HEK293 (cell line): Measurements from ENCODE around the gene SRSF5.
A peak's percentile ranks its signal among the peaks of the same experiment; 100 is the strongest.

Source experiments
- HIC1 ChIP-seq: fragments of 450-650 bp; formaldehyde crosslinking; IDR thresholded peaks from 2 replicates; pipeline ENCODE4 v1.5.1; 2016; ENCODE audit warnings: missing biosample characterization, missing genetic modification characterization
- OVOL3 ChIP-seq: fragments of 450-650 bp; formaldehyde crosslinking; IDR thresholded peaks from 2 replicates; pipeline ENCODE4 v1.5.1; 2016; ENCODE audit warnings: missing biosample characterization, missing genetic modification characterization
- PRDM2 ChIP-seq: fragments of 450-650 bp; formaldehyde crosslinking; IDR thresholded peaks from 2 replicates; pipeline ENCODE4 v1.5.1; 2016; ENCODE audit warnings: missing biosample characterization, missing genetic modification characterization, borderline replicate concordance
- SCRT1 ChIP-seq: fragments of 450-650 bp; formaldehyde crosslinking; IDR thresholded peaks from 2 replicates; pipeline ENCODE4 v1.5.1; 2016; ENCODE audit warnings: missing biosample characterization, missing genetic modification characterization, borderline replicate concordance
- SP2 ChIP-seq: fragments of 450-650 bp; formaldehyde crosslinking; IDR thresholded peaks from 2 replicates; pipeline ENCODE4 v1.5.1; 2016; ENCODE audit warnings: missing biosample characterization, missing genetic modification characterization
- TCF7L2 ChIP-seq: IDR thresholded peaks from 2 replicates; pipeline ENCODE4 v1.6.1; 2011; ENCODE audit warnings: low read depth, mild to moderate bottlenecking, inconsistent platforms, low read length, moderate library complexity, borderline replicate concordance
- YY1 ChIP-seq: fragments of 450-650 bp; formaldehyde crosslinking; IDR thresholded peaks from 2 replicates; pipeline ENCODE4 v1.5.1; 2018; ENCODE audit warnings: missing biosample characterization, missing genetic modification characterization
- ZBTB17 ChIP-seq: fragments of 450-650 bp; formaldehyde crosslinking; IDR thresholded peaks from 2 replicates; pipeline ENCODE4 v1.5.1; 2016; ENCODE audit warnings: missing biosample characterization, missing genetic modification characterization
- ZBTB8A ChIP-seq: fragments of 450-650 bp; formaldehyde crosslinking; IDR thresholded peaks from 2 replicates; pipeline ENCODE4 v1.5.1; 2016; ENCODE audit warnings: missing biosample characterization, missing genetic modification characterization
- ZFP41 ChIP-seq: fragments of 450-650 bp; formaldehyde crosslinking; IDR thresholded peaks from 2 replicates; pipeline ENCODE4 v1.5.1; 2016; ENCODE audit warnings: missing biosample characterization, missing genetic modification characterization, borderline replicate concordance
- ZNF37A ChIP-seq: fragments of 450-650 bp; IDR thresholded peaks from 2 replicates; pipeline ENCODE4 v1.5.1; 2018; ENCODE audit warnings: missing biosample characterization, missing genetic modification characterization
- ZNF426 ChIP-seq: fragments of 450-650 bp; formaldehyde crosslinking; IDR thresholded peaks from 2 replicates; pipeline ENCODE4 v1.5.1; 2017; ENCODE audit warnings: missing biosample characterization, missing genetic modification characterization, mild to moderate bottlenecking, inconsistent platforms, moderate library complexity
- ZNF473 ChIP-seq: fragments of 450-650 bp; formaldehyde crosslinking; IDR thresholded peaks from 2 replicates; pipeline ENCODE4 v1.5.1; 2017; ENCODE audit warnings: missing biosample characterization, missing genetic modification characterization
- ZNF521 ChIP-seq: fragments of 450-650 bp; formaldehyde crosslinking; IDR thresholded peaks from 2 replicates; pipeline ENCODE4 v1.5.1; 2017; ENCODE audit warnings: missing biosample characterization, mild to moderate bottlenecking, missing genetic modification characterization
- ZNF555 ChIP-seq: fragments of 450-650 bp; formaldehyde crosslinking; conservative IDR thresholded peaks from 2 replicates; pipeline ENCODE4 v1.5.1; 2017; ENCODE audit warnings: missing biosample characterization, mild to moderate bottlenecking, missing genetic modification characterization, inconsistent platforms
- ZNF610 ChIP-seq: fragments of 450-650 bp; formaldehyde crosslinking; IDR thresholded peaks from 2 replicates; pipeline ENCODE4 v1.5.1; 2016; ENCODE audit warnings: missing biosample characterization, missing genetic modification characterization, borderline replicate concordance
- ZNF624 ChIP-seq: fragments of 450-650 bp; formaldehyde crosslinking; IDR thresholded peaks from 2 replicates; pipeline ENCODE4 v1.5.1; 2017; ENCODE audit warnings: missing biosample characterization, missing genetic modification characterization
- ZSCAN5A ChIP-seq: fragments of 450-650 bp; formaldehyde crosslinking; IDR thresholded peaks from 2 replicates; pipeline ENCODE4 v1.5.1; 2016; ENCODE audit warnings: missing biosample characterization, missing genetic modification characterization
- ZXDB ChIP-seq: fragments of 450-650 bp; formaldehyde crosslinking; IDR thresholded peaks from 2 replicates; pipeline ENCODE4 v1.5.1; 2016; ENCODE audit warnings: missing biosample characterization, missing genetic modification characterization
- TF ChIP-seq, protein P1 (sequence below): fragments of 450-650 bp; formaldehyde crosslinking; IDR thresholded peaks from 2 replicates; pipeline ENCODE4 v1.5.1; 2016; ENCODE audit warnings: missing biosample characterization, missing genetic modification characterization
- TF ChIP-seq, protein P2 (sequence below): fragments of 450-650 bp; formaldehyde crosslinking; IDR thresholded peaks from 2 replicates; pipeline ENCODE4 v1.5.1; 2016; ENCODE audit warnings: missing biosample characterization, missing genetic modification characterization
- TF ChIP-seq, protein P3 (sequence below): fragments of 450-650 bp; formaldehyde crosslinking; IDR thresholded peaks from 2 replicates; pipeline ENCODE4 v1.5.1; 2016; ENCODE audit warnings: missing biosample characterization, missing genetic modification characterization

SRSF5 gene

DNA sequence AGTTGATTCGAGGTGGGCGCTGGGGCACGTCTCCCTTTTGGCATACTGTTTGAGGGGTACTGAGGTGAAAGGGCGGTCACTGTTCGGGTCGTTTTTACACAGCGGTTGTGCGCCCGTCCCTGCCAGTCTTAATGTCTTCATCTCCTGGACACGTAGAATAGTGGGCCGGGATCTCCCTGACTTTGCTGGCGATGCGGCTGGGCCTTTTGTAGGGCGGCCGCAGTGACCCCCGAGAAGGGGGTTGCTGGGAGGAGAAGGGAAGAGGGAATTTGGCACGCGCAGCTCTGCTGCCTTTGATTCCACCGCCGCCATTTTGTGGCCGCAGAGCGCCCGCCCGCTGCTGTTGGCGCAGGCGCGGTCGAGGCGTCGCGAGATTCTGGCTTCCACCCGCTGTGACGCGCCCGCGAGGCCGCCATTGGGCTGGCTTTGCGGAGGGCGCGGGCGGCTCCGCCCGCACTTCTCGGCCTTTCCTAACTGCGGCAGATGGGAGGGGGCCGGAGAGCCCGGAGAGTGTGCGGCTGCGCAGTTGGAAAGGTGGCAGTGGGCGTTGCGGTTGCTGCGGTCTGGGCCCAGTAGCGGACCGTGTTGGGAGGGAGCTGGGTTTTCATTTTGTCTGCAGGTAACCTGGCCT is 542 bp downstream of the SRSF5 start (continued):
- no peak for TF ChIP-seq ZNF426 (tag by site-specific recombination)
- TF ChIP-seq TCF7L2 = peak; percentile 28; the same call in 1 of the 2 replicates
- no peak for TF ChIP-seq ZNF521
- TF ChIP-seq ZXDB (tag by site-specific recombination) = no peak
- 0 out of 2 replicates have a peak, but pooled peaks have one; percentile 18 for TF ChIP-seq ZSCAN5A (tag by site-specific recombination)
- no peak for TF ChIP-seq PRDM2
- 0 out of 2 replicates have a peak, but pooled peaks have one; percentile 31 for TF ChIP-seq HIC1
- TF ChIP-seq ZNF610 (tag by site-specific recombination) = no peak
- TF ChIP-seq ZBTB17 (tag by site-specific recombination) = 0 out of 2 replicates have a peak, but pooled peaks have one; percentile 4
- TF ChIP-seq ZNF37A = no peak
- no peak for TF ChIP-seq ZFP41
- no peak for TF ChIP-seq SCRT1
- TF ChIP-seq ZNF555 (tag by site-specific recombination) = no peak
- peak; percentile 80 for TF ChIP-seq YY1 (tag by site-specific recombination)
- 0 out of 2 replicates have a peak, but pooled peaks have one; percentile 7 for TF ChIP-seq OVOL3 (tag by site-specific recombination)
- TF ChIP-seq, protein P1, sequence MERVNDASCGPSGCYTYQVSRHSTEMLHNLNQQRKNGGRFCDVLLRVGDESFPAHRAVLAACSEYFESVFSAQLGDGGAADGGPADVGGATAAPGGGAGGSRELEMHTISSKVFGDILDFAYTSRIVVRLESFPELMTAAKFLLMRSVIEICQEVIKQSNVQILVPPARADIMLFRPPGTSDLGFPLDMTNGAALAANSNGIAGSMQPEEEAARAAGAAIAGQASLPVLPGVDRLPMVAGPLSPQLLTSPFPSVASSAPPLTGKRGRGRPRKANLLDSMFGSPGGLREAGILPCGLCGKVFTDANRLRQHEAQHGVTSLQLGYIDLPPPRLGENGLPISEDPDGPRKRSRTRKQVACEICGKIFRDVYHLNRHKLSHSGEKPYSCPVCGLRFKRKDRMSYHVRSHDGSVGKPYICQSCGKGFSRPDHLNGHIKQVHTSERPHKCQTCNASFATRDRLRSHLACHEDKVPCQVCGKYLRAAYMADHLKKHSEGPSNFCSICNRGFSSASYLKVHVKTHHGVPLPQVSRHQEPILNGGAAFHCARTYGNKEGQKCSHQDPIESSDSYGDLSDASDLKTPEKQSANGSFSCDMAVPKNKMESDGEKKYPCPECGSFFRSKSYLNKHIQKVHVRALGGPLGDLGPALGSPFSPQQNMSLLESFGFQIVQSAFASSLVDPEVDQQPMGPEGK (tag by site-specific recombination) = no peak; the same call in 1 of the 2 replicates
- TF ChIP-seq, protein P2, sequence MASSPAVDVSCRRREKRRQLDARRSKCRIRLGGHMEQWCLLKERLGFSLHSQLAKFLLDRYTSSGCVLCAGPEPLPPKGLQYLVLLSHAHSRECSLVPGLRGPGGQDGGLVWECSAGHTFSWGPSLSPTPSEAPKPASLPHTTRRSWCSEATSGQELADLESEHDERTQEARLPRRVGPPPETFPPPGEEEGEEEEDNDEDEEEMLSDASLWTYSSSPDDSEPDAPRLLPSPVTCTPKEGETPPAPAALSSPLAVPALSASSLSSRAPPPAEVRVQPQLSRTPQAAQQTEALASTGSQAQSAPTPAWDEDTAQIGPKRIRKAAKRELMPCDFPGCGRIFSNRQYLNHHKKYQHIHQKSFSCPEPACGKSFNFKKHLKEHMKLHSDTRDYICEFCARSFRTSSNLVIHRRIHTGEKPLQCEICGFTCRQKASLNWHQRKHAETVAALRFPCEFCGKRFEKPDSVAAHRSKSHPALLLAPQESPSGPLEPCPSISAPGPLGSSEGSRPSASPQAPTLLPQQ (tag by site-specific recombination) = no peak
- peak; percentile 87 for TF ChIP-seq SP2 (tag by site-specific recombination)
- no peak for TF ChIP-seq ZNF624 (tag by site-specific recombination)
- peak; percentile 97 for TF ChIP-seq ZBTB8A (tag by site-specific recombination)
- TF ChIP-seq, protein P3, sequence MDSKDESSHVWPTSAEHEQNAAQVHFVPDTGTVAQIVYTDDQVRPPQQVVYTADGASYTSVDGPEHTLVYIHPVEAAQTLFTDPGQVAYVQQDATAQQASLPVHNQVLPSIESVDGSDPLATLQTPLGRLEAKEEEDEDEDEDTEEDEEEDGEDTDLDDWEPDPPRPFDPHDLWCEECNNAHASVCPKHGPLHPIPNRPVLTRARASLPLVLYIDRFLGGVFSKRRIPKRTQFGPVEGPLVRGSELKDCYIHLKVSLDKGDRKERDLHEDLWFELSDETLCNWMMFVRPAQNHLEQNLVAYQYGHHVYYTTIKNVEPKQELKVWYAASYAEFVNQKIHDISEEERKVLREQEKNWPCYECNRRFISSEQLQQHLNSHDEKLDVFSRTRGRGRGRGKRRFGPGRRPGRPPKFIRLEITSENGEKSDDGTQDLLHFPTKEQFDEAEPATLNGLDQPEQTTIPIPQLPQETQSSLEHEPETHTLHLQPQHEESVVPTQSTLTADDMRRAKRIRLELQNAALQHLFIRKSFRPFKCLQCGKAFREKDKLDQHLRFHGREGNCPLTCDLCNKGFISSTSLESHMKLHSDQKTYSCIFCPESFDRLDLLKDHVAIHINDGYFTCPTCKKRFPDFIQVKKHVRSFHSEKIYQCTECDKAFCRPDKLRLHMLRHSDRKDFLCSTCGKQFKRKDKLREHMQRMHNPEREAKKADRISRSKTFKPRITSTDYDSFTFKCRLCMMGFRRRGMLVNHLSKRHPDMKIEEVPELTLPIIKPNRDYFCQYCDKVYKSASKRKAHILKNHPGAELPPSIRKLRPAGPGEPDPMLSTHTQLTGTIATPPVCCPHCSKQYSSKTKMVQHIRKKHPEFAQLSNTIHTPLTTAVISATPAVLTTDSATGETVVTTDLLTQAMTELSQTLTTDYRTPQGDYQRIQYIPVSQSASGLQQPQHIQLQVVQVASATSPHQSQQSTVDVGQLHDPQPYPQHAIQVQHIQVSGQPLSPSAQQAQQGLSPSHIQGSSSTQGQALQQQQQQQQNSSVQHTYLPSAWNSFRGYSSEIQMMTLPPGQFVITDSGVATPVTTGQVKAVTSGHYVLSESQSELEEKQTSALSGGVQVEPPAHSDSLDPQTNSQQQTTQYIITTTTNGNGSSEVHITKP = peak; percentile 54; the same call in 1 of the 2 replicates
- no peak for TF ChIP-seq ZNF473 (tag by site-specific recombination)
